ENCODE measurements around the gene PHKB. TPM values are rescaled to one million over a fixed set of nuclear protein-coding genes. Genes with fewer than 3 reads are reported as not detected.
A peak's percentile ranks its signal among the peaks of the same experiment; 100 is the strongest.
"Not testable (repeated sequence)": the region's sequence is repeated elsewhere in the genome, so short reads cannot be mapped to it uniquely, and the experiment has no call there.

The PHKB gene
- total and polyA plus RNA-seq, 2 of the 8 experiments (the other 6 are each of a cell fraction or from before 2014, with no cell fraction given): 18.6 to 38.3 TPM

GRCh38 chr16:47539707-47540670 lies 78.9 kb downstream of the PHKB start:
- DNase-seq (ENCODE audit: low read depth in 1 of 2, low spot score in 2 of 2); H4K8ac ChIP-seq (ENCODE audit: extremely low read depth, insufficient read depth, low read length); H3K79me2 ChIP-seq (ENCODE audit: control insufficient read depth in 1 of 2, insufficient read depth in 2 of 2, low read length in 2 of 2); H3K27ac ChIP-seq (ENCODE audit: low read depth, low read length); H3K4ac ChIP-seq (replicated peaks; ENCODE audit: insufficient read length, low read depth, low read length); H3K4me2 ChIP-seq (ENCODE audit: insufficient read depth in 1 of 2, low read depth in 2 of 2, low read length in 2 of 2); H3K4me3 ChIP-seq (ENCODE audit: extremely low read depth in 1 of 4, insufficient read depth in 2 of 4, low read depth in 3 of 4, low read length in 4 of 4); H4K5ac ChIP-seq (ENCODE audit: insufficient read length, low read depth, low read length); H3K23ac ChIP-seq (ENCODE audit: insufficient read length); H4K20me1 ChIP-seq (replicated peaks in 1 of 2; ENCODE audit: control insufficient read depth in 1 of 2, insufficient read depth in 2 of 2, low read length in 2 of 2); H3K14ac ChIP-seq (ENCODE audit: insufficient read length); H2BK5ac ChIP-seq (ENCODE audit: low read depth, low read length); H2BK15ac ChIP-seq (ENCODE audit: low read length); H3K9me3 ChIP-seq (ENCODE audit: insufficient read depth in 2 of 2, low read depth in 1 of 2, low read length in 1 of 2); H3K79me1 ChIP-seq (ENCODE audit: low read depth, low read length); H4K91ac ChIP-seq (replicated peaks; ENCODE audit: insufficient read length, low read length); H3K18ac ChIP-seq (ENCODE audit: extremely low read depth, low read length); H3K4me1 ChIP-seq (replicated peaks in 1 of 4; ENCODE audit: control insufficient read depth in 3 of 4, insufficient read depth in 4 of 4, low read length in 3 of 4); H2AFZ ChIP-seq (ENCODE audit: low read length); H2AK5ac ChIP-seq (ENCODE audit: low read depth, low read length); H3K27me3 ChIP-seq (replicated peaks in 1 of 4; ENCODE audit: control insufficient read depth in 3 of 4, extremely low read depth in 1 of 4, insufficient read depth in 3 of 4, low read length in 3 of 4); H3K23me2 ChIP-seq (ENCODE audit: low read depth, low read length); H2BK20ac ChIP-seq (ENCODE audit: low read length); H3K9ac ChIP-seq (replicated peaks in 1 of 4; ENCODE audit: extremely low read depth in 1 of 4, low read depth in 3 of 4, low read length in 3 of 4); H2BK12ac ChIP-seq (ENCODE audit: low read depth, low read length); FAIRE-seq; H2BK120ac ChIP-seq (replicated peaks; ENCODE audit: low read depth, low read length); H3K36me3 ChIP-seq (ENCODE audit: control insufficient read depth in 2 of 4, insufficient read depth in 4 of 4, low read length in 3 of 4); H3K56ac ChIP-seq (replicated peaks; ENCODE audit: insufficient read length, low read depth, low read length); POLR2A ChIA-PET (ENCODE audit: partially characterized antibody): not testable (repeated sequence)
- 92% methylated on average over 13 of the region's 13 CpGs; no CpG with 5 or more reads in 1 of the 2 experiments for WGBS, 2 experiments (ENCODE audit: extremely low coverage in 1 of 2, insufficient coverage in 1 of 2, insufficient read length in 1 of 2, insufficient replicate concordance in 2 of 2, low coverage in 1 of 2, low lambda C conversion rate in 2 of 2, missing lambda C conversion rate in 1 of 2)
- peak in 1 of 2 experiments; percentile 52; a peak in 1 of 3 replicates for TF ChIP-seq EP300 (IDR thresholded peaks at IDR 0.05; ENCODE audit: borderline replicate concordance in 1 of 2, low read depth in 2 of 2, low read length in 2 of 2)
- CTCF ChIA-PET (ENCODE audit: partially characterized antibody): interaction anchor here (1.0 kb wide), 1 partner anchor 60 kb away, joined by 3 read pairs; no protein-coding TSS in a partner anchor

Measured in H1 (cell line).